Renal cortical epithelial cell (primary cell): ENCODE measurements around the gene SELENOW. TPM values are rescaled to one million over a fixed set of nuclear protein-coding genes. Genes with fewer than 3 reads are reported as not detected.
A peak's percentile ranks its signal among the peaks of the same experiment; 100 is the strongest.
"Not testable (repeated sequence)": the region's sequence is repeated elsewhere in the genome, so short reads cannot be mapped to it uniquely, and the experiment has no call there.

ENCODE experiments used
- DNase-seq: peaks from one replicate; pipeline ENCODE4 v3.0.0-alpha.2; 2011; ENCODE audit warnings: low read depth
- total RNA-seq: library from RNA; depleted of rRNA; stranded (reverse); fragments of >200 nt; gene quantifications from 2 replicates; pipeline ENCODE4 v1.2.3, GENCODE V29; 2014

Gene SELENOW
- total RNA-seq, 1 donor from 2014 or later: 47.1 TPM

DNA sequence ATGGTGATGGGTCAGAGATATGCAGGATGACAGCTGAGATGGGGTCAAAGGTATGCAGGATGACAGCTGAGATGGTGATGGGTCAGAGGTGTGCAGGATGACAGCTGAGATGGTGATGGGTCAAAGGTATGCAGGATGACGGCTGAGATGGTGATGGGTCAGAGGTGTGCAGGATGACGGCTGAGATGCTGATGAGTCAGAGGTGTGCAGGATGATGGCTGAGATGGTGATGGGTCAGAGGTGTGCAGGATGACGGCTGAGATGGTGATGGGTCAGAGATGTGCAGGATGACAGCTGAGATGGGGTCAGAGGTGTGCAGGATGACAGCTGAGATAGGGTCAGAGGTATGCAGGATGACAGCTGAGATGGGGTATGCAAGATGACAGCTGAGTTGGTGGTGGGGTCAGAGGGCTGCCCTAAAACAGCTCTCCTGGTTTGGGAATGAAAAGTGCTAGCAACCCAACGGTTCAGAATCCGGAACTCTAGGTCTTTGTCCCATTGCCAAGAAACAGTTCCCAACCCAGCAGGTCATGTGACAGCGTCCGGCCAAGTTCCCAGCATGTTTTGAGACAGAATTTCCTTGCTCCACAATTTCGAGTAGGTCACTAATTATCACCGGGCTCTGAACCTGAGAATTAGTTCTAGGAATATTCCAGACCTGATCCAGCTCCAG, 3.2 kb downstream of the SELENOW start:
- no peak for DNase-seq

DNA sequence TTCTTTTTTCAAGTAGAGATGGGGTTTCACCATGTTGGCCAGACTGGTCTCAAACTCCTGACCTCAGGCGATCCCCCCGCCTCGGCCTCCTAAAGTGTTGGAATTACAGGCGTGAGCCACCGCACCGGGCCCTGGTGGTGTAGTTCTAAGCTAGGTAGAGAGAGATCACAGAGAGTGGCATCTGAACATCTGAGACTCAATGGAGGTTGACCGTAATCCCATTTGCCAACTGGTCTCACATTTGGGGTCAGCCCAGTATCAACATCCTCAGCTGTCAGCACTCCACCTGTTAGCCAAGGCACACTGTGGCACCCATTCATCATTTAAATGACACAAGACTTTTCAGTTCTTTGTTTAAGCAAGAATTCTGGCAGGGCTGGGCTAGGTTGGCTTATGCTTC, 8.1 kb downstream of the SELENOW start:
- no peak for DNase-seq

DNA sequence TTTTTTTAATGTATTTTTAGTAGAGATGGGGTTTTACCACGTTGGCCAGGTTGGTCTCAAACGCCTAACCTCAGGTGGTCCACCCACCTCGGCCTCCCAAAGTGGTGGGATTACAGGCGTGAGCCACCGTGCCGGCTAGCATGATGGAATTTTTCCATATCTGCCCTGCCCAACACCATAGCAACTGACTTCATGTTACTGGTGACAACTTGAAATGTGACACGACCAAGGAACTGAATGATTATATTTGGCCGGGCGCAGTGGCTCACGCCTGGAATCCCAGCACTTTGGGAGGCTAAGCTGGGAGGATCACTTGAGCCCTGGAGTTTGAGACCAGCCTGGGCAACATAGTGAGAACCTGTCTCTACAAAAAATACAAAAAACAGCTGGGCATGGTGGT, 8.8 kb downstream of the SELENOW start:
- DNase-seq: not testable (repeated sequence)

GRCh38 chr19:47789811-47790210, 11.3 kb downstream of the SELENOW start:
- DNase-seq: not testable (repeated sequence)

DNA sequence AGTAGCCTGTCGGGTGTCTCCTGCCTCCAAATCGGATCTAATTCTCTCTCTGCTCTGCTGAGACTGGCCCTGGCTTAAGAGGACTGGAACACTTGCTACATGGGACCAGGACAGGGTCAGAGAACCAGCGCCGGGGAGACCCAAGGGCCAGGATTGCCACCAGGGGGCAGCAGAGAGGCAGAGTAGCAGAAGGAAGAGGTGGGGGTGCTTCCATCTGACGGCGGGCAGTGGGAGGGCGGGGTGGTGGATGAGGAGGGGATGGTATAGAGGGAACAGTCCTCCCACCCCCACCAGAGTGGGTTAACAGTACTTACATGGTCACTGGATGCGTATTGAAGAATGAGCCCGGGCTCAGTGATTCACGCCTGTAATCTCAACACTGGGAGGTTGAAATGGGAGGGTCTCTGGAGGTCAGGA, 11.9 kb downstream of the SELENOW start:
- DNase-seq: peak; percentile 39

DNA sequence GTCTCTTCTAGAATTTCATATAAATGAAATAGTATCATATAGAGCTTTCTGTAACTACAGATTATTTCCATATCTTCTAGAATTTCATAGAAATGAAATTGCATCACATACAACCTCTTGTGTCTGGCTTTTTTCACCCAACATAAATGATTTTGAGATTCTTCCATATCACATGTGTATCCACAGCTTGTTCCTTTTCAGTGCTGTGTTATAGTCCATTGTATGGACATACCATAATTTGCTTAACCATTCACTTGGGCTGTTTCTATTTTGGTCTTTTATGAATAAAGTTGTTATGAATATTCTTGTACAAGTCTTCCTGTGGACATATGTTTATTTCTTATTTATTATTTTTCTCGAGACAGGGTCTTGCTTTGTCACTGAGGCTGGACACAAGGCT, 14.1 kb downstream of the SELENOW start:
- DNase-seq: no peak

GRCh38 chr19:47794526-47794925, 16.0 kb downstream of the SELENOW start:
- DNase-seq: no peak

DNA sequence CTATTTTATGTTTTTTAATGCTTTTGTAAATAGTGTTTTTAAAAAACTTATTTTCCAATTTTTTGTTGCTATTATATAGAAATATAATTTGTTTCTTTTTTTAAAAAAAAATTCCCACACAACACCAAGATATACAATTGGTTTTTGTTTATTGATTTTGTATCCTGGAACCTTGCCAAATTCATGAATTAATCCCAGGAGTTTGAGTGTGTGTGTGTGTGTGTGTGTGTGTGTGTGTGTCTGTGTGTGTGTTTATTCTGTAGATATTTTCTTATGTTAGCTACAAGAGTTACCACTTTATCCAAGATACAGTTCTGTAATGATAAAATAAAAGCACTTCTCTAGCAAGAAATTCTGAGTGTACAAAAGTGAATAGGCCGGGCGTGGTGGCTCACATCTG, 18.3 kb downstream of the SELENOW start:
- DNase-seq: no peak

DNA sequence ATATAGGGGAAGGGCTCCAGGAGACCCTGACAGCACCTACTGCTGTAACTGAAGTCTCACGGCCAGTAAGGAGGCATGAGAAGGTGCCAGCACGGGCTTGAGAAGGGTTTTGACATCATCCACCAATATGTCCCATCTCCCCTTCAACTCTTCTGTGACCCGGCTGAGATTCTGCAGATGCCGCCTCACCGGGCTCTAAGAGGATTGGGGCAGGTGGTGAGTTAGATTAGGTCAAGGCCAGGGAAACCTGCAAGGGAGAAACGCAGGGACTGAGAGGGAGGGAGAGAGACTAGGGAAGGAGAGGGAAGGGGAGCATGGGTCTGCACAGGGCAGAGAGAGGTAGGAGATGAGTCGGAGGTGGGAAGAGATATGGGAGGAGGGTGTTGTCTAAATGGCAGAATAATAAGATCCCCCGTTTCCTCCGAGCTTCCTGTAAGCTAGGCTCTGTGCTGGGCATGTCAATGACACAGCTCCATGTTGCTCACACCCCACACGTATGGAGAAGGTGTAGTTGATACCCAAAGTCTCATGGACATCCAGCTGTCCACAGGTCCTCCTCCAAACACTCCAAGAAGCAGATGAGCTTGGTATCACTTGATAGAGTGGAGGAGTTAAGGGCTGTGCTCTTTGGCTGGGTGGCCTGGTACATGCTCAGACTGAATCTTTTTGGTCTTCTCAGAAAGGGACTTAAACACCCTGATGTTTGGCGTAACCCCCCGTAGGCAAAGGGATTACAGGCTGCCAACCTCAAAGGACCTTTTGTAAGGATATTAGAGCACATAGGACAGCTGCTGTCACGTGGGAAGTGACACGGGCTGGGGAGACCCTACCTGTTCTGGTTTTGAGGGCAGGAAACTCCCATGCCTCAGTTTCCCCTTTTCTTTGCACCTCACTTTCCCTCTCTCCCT, 19.7 kb downstream of the SELENOW start:
- DNase-seq: no peak

GRCh38 chr19:47798904-47799266, 20.4 kb downstream of the SELENOW start:
- DNase-seq: no peak

DNA sequence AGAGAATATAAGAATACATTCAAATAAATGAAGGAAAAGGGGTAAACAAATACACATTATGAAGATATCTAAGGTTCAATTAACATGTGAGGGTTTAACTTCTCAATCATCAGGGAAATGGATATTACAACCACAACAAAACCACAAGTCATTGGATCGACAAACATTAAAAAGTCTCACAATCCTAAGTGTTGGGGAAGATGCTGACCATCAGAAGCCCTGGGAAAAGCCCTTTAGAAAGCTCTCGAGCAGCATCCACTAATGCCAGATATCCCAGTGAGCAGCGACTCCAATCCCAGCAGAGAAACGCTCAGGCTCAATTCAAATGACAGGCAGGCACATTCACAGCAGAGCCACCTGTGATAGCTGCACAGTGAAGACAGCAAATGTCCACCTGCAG, 22.8 kb downstream of the SELENOW start:
- no peak for DNase-seq

GRCh38 chr19:47802521-47803043, 24.1 kb downstream of the SELENOW start:
- no peak for DNase-seq

GRCh38 chr19:47803148-47803547, 24.6 kb downstream of the SELENOW start:
- DNase-seq: not testable (repeated sequence)

- not testable (repeated sequence) for DNase-seq
Observed at GRCh38 chr19:47803671-47804070, 25.2 kb downstream of the SELENOW start.

DNA sequence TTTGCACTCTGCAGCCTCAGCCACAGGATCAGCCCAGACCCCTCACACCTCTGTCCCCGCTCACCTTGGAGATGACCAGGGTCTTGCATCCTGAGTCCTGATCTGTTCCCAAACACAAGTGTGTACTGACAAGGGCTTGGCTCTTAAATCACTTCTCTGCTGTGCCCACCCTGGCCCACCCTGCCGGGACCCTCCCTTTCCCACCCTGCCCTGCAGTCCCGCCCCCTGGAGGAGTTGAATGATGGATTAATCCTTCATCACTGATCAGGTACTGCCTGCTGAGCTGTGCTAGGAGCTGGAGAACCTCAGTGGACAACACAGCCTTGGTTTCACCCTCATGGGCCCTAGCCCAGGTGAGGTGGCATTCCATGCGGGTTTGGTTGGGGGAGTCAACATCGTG, 25.9 kb downstream of the SELENOW start, which contains the start of gene TPRX1:
TSS of gene TPRX1 (minus strand) at position 101 of the 400 bp plus-strand sequence. CDS start at position 89, 12 bp downstream.
- DNase-seq: not testable (repeated sequence)

- DNase-seq: no peak
Observed at GRCh38 chr19:47805313-47805712, 26.8 kb downstream of the SELENOW start.

GRCh38 chr19:47806435-47806834, 27.9 kb downstream of the SELENOW start:
- DNase-seq: no peak

DNA sequence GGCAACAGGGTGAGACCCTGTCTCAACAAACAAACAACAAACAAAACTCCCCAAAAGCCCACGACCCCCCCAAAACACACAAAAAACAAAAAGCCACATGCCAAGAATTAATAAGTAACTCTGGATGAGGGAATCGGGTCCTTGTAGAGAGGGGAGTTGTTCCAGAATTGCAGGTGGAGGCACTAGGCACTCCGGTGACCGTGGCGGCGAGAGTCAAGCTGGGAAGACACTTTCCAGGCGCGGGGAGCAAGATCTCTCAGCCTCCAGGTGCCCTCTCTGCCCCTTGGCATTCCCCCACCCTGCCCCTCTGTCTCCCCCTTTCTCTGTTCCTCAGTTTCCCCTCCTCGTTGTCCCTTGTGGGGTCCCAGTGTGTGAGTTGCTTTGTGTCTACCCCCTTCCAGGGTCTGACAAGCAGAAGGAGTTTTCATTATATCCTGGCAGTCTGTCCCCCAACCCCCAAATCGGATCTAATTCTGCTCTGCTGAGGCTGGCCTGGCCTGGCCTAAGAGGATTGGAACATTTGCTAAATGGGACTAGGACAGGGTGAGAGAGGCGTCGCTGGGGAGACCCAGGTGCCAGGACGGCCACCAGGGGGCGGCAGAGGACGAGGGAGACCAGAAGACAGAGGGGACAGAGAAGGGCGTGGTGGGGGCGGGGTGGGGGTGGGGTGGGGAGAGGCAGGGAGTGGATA, 34.9 kb downstream of the SELENOW start:
- DNase-seq: no peak

DNA sequence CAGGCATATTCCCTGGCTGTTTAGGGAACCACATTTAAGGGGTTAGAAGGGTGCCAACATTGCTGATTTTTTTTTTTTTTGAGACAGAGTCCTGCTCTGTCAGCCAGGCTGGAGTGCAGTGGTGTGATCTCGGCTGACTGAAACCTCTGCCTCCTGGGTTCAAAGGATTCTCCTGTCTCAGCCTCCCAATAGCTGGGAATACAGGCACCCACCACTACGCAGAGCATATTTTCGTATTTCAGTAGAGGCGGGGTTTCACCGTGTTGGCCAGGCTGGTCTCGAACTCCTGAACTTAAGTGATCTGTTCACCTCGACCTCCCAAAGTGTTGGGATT, 35.5 kb downstream of the SELENOW start:
- no peak for DNase-seq

DNA sequence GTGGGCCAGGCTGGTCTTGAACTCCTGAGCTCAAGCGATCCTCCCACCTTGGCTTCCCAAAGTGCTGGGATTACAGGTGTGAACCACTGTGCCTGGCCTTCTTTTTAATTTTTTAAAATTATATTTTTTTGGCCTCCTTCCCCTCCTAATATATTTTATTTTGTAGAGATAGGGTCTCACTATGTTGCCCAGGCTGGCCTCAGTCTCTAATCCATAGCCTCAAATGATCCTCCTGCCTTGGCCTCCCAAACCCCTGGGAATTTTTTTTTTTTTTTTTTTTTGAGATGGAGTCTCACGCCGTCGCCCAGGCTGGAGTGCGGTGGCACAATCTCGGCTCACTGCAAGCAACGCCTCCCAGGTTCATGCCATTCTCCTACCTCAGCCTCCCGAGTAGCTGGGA, 37.8 kb downstream of the SELENOW start:
- not testable (repeated sequence) for DNase-seq

GRCh38 chr19:47818221-47818620, 39.7 kb downstream of the SELENOW start:
- not testable (repeated sequence) for DNase-seq

GRCh38 chr19:47819858-47820257, 41.4 kb downstream of the SELENOW start:
- no peak for DNase-seq
